Chondrocyte (in vitro differentiated cells): ENCODE results near the gene PRR14L. TPM values are rescaled to one million over a fixed set of nuclear protein-coding genes. Genes with fewer than 3 reads are reported as not detected.
A peak's percentile ranks its signal among the peaks of the same experiment; 100 is the strongest.

Experiments
- DNase-seq: peaks from one replicate; pipeline ENCODE4 v3.0.0; 2021; ENCODE audit warnings: mixed read lengths, low spot score
- H3K27ac Mint-ChIP-seq: one replicate; pipeline ENCODE4 v1.8.0; 2021; ENCODE audit warnings: mild to moderate bottlenecking, moderate library complexity, mixed read lengths; ENCODE audit not compliant: unreplicated experiment
- H3K27me3 Mint-ChIP-seq: 2 replicates; pipeline ENCODE4 v1.8.0; 2021; ENCODE audit warnings: low read depth, mixed read lengths
- H3K36me3 Mint-ChIP-seq: 2 replicates; pipeline ENCODE4 v1.8.0; 2021; ENCODE audit warnings: low read depth, mixed read lengths
- H3K4me1 Mint-ChIP-seq: 2 replicates; pipeline ENCODE4 v1.8.0; 2021; ENCODE audit warnings: low read depth, mild to moderate bottlenecking, mixed read lengths
- H3K4me3 Mint-ChIP-seq: one replicate; pipeline ENCODE4 v1.8.0; 2021; ENCODE audit warnings: mild to moderate bottlenecking, moderate library complexity, mixed read lengths; ENCODE audit not compliant: unreplicated experiment
- H3K9me3 Mint-ChIP-seq: 2 replicates; pipeline ENCODE4 v1.8.0; 2021; ENCODE audit warnings: low read depth, mixed read lengths
- CTCF ChIP-seq: fragments of 200-600 bp; sonication (generic); IDR thresholded peaks from 2 replicates; pipeline ENCODE4 v1.5.0; 2021; ENCODE audit warnings: antibody characterized with exemption, mild to moderate bottlenecking, moderate library complexity
- total RNA-seq: library from RNA; stranded (reverse); gene quantifications from 3 replicates; pipeline ENCODE4 v1.2.1, GENCODE V29; 2021

PRR14L gene
- total RNA-seq, 1 donor from 2014 or later: 49.1 TPM

DNA sequence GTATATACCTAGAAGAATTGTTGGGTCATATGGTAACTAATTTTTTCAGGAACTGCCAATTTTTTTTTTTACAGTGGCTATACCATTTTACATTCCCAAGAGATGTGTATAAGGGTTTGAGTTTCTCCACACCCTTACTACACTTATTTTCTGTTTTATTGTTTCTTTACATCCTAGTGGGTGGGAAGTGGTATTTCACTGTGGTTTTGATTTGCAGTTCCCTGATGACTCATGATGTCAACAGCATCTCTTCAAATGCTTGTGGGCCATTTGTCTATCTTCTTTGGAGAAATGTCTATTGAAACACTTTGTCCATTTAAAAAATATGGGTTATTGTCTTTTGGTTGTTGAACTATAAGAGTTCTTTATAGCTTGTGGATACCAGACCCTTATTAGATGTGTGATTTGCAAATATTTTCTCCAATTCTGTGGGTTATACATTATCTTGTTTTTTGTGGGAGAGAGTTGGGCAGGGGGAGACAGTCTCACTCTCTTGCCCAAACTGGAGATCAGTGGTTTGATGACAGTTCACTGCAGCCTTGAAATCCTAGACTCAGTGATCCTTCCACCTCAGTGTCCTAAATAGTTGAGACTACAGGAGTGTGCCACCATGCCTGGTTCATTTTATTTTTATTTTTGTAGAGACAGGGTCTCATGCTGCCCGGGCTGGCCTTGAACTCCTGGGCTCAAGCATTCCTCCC, 57.6 kb downstream of the PRR14L start:
- no peaks in the 10 kb centered on the region for H3K9me3 Mint-ChIP-seq
- TF ChIP-seq CTCF: peak; percentile 24
- DNase-seq: no peak
- peaks cover 4% of the 10 kb centered on the region for H3K4me1 Mint-ChIP-seq
- H3K27ac Mint-ChIP-seq: no peak overlapping the region
- H3K4me3 Mint-ChIP-seq: no peak overlapping the region
- no peaks in the 10 kb centered on the region for H3K27me3 Mint-ChIP-seq
- peaks cover 22% of the 10 kb centered on the region for H3K36me3 Mint-ChIP-seq

GRCh38 chr22:31691408-31691807, 58.5 kb downstream of the PRR14L start:
- no peaks in the 10 kb centered on the region for H3K9me3 Mint-ChIP-seq
- no peak for DNase-seq
- TF ChIP-seq CTCF: no peak
- H3K4me1 Mint-ChIP-seq: peaks cover 4% of the 10 kb centered on the region
- peaks cover 20% of the 10 kb centered on the region for H3K36me3 Mint-ChIP-seq
- no peak overlapping the region for H3K4me3 Mint-ChIP-seq
- H3K27me3 Mint-ChIP-seq: no peaks in the 10 kb centered on the region
- H3K27ac Mint-ChIP-seq: no peak overlapping the region

- peak; percentile 15 for DNase-seq
- Mint-ChIP-seq H3K4me3 (no peak overlapping the region), H3K27ac (peak overlapping the region; percentile 90), H3K4me1 (peaks cover 57% of the 10 kb centered on the region), H3K9me3 (no peaks in the 10 kb centered on the region), H3K36me3 (peaks cover 16% of the 10 kb centered on the region), H3K27me3 (no peaks in the 10 kb centered on the region)
- no peak for TF ChIP-seq CTCF
Measured at GRCh38 chr22:31683181-31684105, 66.5 kb downstream of the PRR14L start.

GRCh38 chr22:31682751-31683150, 67.2 kb downstream of the PRR14L start:
- H3K9me3 Mint-ChIP-seq: no peaks in the 10 kb centered on the region
- H3K4me1 Mint-ChIP-seq: peaks cover 57% of the 10 kb centered on the region
- no peaks in the 10 kb centered on the region for H3K27me3 Mint-ChIP-seq
- peak; percentile 74 for DNase-seq
- H3K4me3 Mint-ChIP-seq: no peak overlapping the region
- no peak for TF ChIP-seq CTCF
- H3K36me3 Mint-ChIP-seq: peaks cover 11% of the 10 kb centered on the region
- peak overlapping the region; percentile 93 for H3K27ac Mint-ChIP-seq
